A549 (cell line): ENCODE data around the gene ZNF365. TPM values are rescaled to one million over a fixed set of nuclear protein-coding genes. Genes with fewer than 3 reads are reported as not detected.
A peak's percentile ranks its signal among the peaks of the same experiment; 100 is the strongest.

ENCODE experiments used
- ATAC-seq, 2 experiments: fragments of 200-7000 bp in 1 of 2; fragments of >200 bp in 1 of 2; cut with Nextera tagmentation in 1 of 2; cut with Tn5 transposase in 1 of 2; 3 replicates each; pipeline versions ENCODE4 v1.8.0 to v1.9.1; 2018 to 2020; ENCODE audit warnings: mild to moderate bottlenecking in 1 of 2, moderate library complexity in 1 of 2
- CTCF ChIA-PET: fragments of 300-600 bp; sonication (Branson Sonifier 250); formaldehyde crosslinking; extraction: SDS; loops from one replicate; lab custom pipeline; 2021; ENCODE audit warnings: antibody characterized with exemption, inconsistent platforms; lab: Yijun Ruan, JAX
- POLR2A ChIA-PET: fragments of 350-600 bp; formaldehyde crosslinking; extraction: SDS; loops from one replicate; lab custom pipeline; 2021; ENCODE audit warnings: antibody characterized with exemption, inconsistent platforms; lab: Yijun Ruan, JAX
- DNase-seq, 2 experiments: peaks; one replicate each; pipeline versions ENCODE4 v3.0.0 to v3.0.0-alpha.2; 2011 to 2016; ENCODE audit warnings: low read depth in 1 of 2, low spot score in 1 of 2
- FAIRE-seq: peaks from 2 replicates; lab custom pipeline; 2011; peaks lifted over from hg19 to GRCh38; lab: Jason Lieb, UNC
- H3K27ac ChIP-seq, 2 experiments: fragments of >200 bp; sonication (Bioruptor Twin); formaldehyde crosslinking; 3 replicates each; pipeline ENCODE4 v1.5.1; 2016 to 2017
- H3K4me1 ChIP-seq: fragments of >200 bp; sonication (Bioruptor Twin); formaldehyde crosslinking; 3 replicates; pipeline ENCODE4 v1.6.1; 2016
- H3K4me2 ChIP-seq: fragments of >200 bp; sonication (Bioruptor Twin); formaldehyde crosslinking; 3 replicates; pipeline ENCODE4 v1.6.1; 2016
- H3K4me3 ChIP-seq: fragments of >200 bp; sonication (Bioruptor Twin); formaldehyde crosslinking; 3 replicates; pipeline ENCODE4 v1.5.1; 2016
- H3K9me3 ChIP-seq: fragments of >200 bp; sonication (Bioruptor Twin); formaldehyde crosslinking; 3 replicates; pipeline ENCODE4 v1.6.1; 2016
- CBX8 ChIP-seq: fragments of 200-600 bp; sonication (generic); IDR thresholded peaks from 2 replicates; pipeline ENCODE4 v1.6.1; 2016
- CEBPB ChIP-seq, 2 experiments: fragments of >200 bp in 1 of 2; sonication (Bioruptor Twin) in 1 of 2; formaldehyde crosslinking in 1 of 2; IDR thresholded peaks; 2 replicates each; pipeline ENCODE4 v1.6.1; 2012 to 2016
- CHD2 ChIP-seq: fragments of 150-350 bp; IDR thresholded peaks from 2 replicates; pipeline ENCODE4 v1.6.1; 2014; ENCODE audit warnings: low read length; ENCODE audit not compliant: partially characterized antibody
- CHD4 ChIP-seq: fragments of 200-600 bp; sonication (generic); IDR thresholded peaks from 2 replicates; pipeline ENCODE4 v1.6.1; 2016; ENCODE audit warnings: antibody characterized with exemption, mild to moderate bottlenecking, borderline replicate concordance
- EHF ChIP-seq: fragments of 250-450 bp; sonication (Bioruptor Pico); IDR thresholded peaks from 2 replicates; pipeline ENCODE4 v1.5.0; 2020; ENCODE audit warnings: mild to moderate bottlenecking
- EHMT2 ChIP-seq: fragments of 200-600 bp; sonication (generic); IDR thresholded peaks from 2 replicates; pipeline ENCODE4 v1.6.1; 2016; ENCODE audit warnings: antibody characterized with exemption, low read depth, mild to moderate bottlenecking, moderate library complexity
- EP300 ChIP-seq, 2 experiments: fragments of >200 bp; sonication (Bioruptor Twin); formaldehyde crosslinking; IDR thresholded peaks; 2 replicates in 1 of 2; 3 replicates in 1 of 2; pipeline ENCODE4 v1.6.1; 2016 to 2017
- FOSL2 ChIP-seq, 2 experiments: fragments of 450-650 bp in 1 of 2; fragments of >200 bp in 1 of 2; sonication (Bioruptor Twin) in 1 of 2; formaldehyde crosslinking; IDR thresholded peaks; 2 replicates each; pipeline versions ENCODE4 v1.5.0 to v1.6.1; 2016 to 2020; ENCODE audit warnings: mild to moderate bottlenecking in 1 of 2, moderate library complexity in 1 of 2
- GATA3 ChIP-seq: IDR thresholded peaks from 2 replicates; pipeline ENCODE4 v1.6.1; 2012; ENCODE audit warnings: borderline replicate concordance
- HOXB13 ChIP-seq: fragments of 250-450 bp; sonication (Bioruptor Pico); IDR thresholded peaks from 2 replicates; pipeline ENCODE4 v1.5.0; 2020; ENCODE audit warnings: low read depth, mild to moderate bottlenecking, moderate library complexity
- HOXB5 ChIP-seq: fragments of 250-450 bp; sonication (Bioruptor Pico); IDR thresholded peaks from 2 replicates; pipeline ENCODE4 v1.5.0; 2020; ENCODE audit warnings: mild to moderate bottlenecking, moderate library complexity
- JUN ChIP-seq, 2 experiments: fragments of >200 bp; sonication (Bioruptor Twin); formaldehyde crosslinking; IDR thresholded peaks; 2 replicates in 1 of 2; 3 replicates in 1 of 2; pipeline ENCODE4 v1.6.1; 2016 to 2017
- JUNB ChIP-seq: fragments of >200 bp; sonication (Bioruptor Twin); formaldehyde crosslinking; IDR thresholded peaks from 2 replicates; pipeline ENCODE4 v1.6.1; 2016
- MAFK ChIP-seq: fragments of 450-650 bp; IDR thresholded peaks from 2 replicates; pipeline ENCODE4 v1.6.1; 2014; ENCODE audit not compliant: partially characterized antibody
- NPAS2 ChIP-seq: fragments of 250-450 bp; sonication (Bioruptor Pico); IDR thresholded peaks from 2 replicates; pipeline ENCODE4 v1.8.0; 2022; ENCODE audit warnings: mild to moderate bottlenecking, moderate library complexity, borderline replicate concordance
- NR3C1 ChIP-seq: fragments of >200 bp; sonication (Bioruptor Twin); formaldehyde crosslinking; IDR thresholded peaks from 3 replicates; pipeline ENCODE4 v1.6.1; 2017
- PHF8 ChIP-seq: fragments of 200-600 bp; sonication (generic); IDR thresholded peaks from 2 replicates; pipeline ENCODE4 v1.6.1; 2016; ENCODE audit warnings: low read depth, mild to moderate bottlenecking, antibody characterized with exemption, moderate library complexity, borderline replicate concordance
- POLR2A ChIP-seq: IDR thresholded peaks from 2 replicates; pipeline ENCODE4 v1.6.1; 2012; ENCODE audit warnings: mild to moderate bottlenecking, low read length
- POLR2AphosphoS2 ChIP-seq: conservative IDR thresholded peaks from 2 replicates; pipeline ENCODE4 v1.6.1; 2012; ENCODE audit warnings: low read length, improper control_type of control experiment, inconsistent platforms
- RAD21 ChIP-seq, 2 experiments: fragments of >200 bp in 1 of 2; sonication (Bioruptor Twin) in 1 of 2; formaldehyde crosslinking in 1 of 2; IDR thresholded peaks in 1 of 2; conservative IDR thresholded peaks in 1 of 2; 2 replicates in 1 of 2; 3 replicates in 1 of 2; pipeline ENCODE4 v1.6.1; 2012 to 2018; ENCODE audit warnings: inconsistent platforms in 1 of 2
- RNF2 ChIP-seq: fragments of 200-600 bp; sonication (generic); IDR thresholded peaks from 2 replicates; pipeline ENCODE4 v1.6.1; 2016; ENCODE audit warnings: low read depth, mild to moderate bottlenecking, antibody characterized with exemption, moderate library complexity, borderline replicate concordance
- SMC3 ChIP-seq: fragments of >200 bp; sonication (Bioruptor Twin); formaldehyde crosslinking; IDR thresholded peaks from 3 replicates; pipeline ENCODE4 v1.6.1; 2018; ENCODE audit warnings: inconsistent platforms
- SREBF2 ChIP-seq: fragments of 450-650 bp; IDR thresholded peaks from 2 replicates; pipeline ENCODE4 v1.6.1; 2014; ENCODE audit warnings: mild to moderate bottlenecking, moderate library complexity
- TFCP2L1 ChIP-seq: fragments of 250-450 bp; sonication (Bioruptor Pico); IDR thresholded peaks from 2 replicates; pipeline ENCODE4 v1.5.0; 2021; ENCODE audit warnings: mild to moderate bottlenecking
- TP53 ChIP-seq: fragments of 250-450 bp; sonication (Bioruptor Pico); IDR thresholded peaks from 2 replicates; pipeline ENCODE4 v1.5.0; 2021; ENCODE audit warnings: mild to moderate bottlenecking, moderate library complexity
- WGBS: methylation state at CpG from one replicate; pipeline ENCODE4 v1.1.6; 2017; ENCODE audit errors: missing lambda C conversion rate; 5-methylcytosine and 5-hydroxymethylcytosine counted together
- polyA plus RNA-seq, 4 experiments: library from polyadenylated mRNA; depleted of rRNA in 3 of 4; stranded (reverse); fragments of >200 nt; fragmentation: RNase III in 1 of 4; extraction: RNeasy Plus Mini Kit Qiagen cat#74134 plus additional on column Dnase treatment in 1 of 4; gene quantifications; 2 replicates in 3 of 4; 3 replicates in 1 of 4; pipeline ENCODE4 v1.2.3, GENCODE V29; 2011 to 2017
- TF ChIP-seq, protein P1 (sequence below): fragments of 200-600 bp; sonication (generic); IDR thresholded peaks from 2 replicates; pipeline ENCODE4 v1.6.1; 2016; ENCODE audit warnings: antibody characterized with exemption, mild to moderate bottlenecking, moderate library complexity
- TF ChIP-seq, protein P2 (sequence below): IDR thresholded peaks from 2 replicates; pipeline ENCODE4 v1.6.1; 2012
- TF ChIP-seq, protein P3 (sequence below): fragments of 450-650 bp; IDR thresholded peaks from 2 replicates; pipeline ENCODE4 v1.6.1; 2014; ENCODE audit warnings: antibody characterized with exemption
- TF ChIP-seq, protein P4 (sequence below): fragments of >200 bp; sonication (Bioruptor Twin); formaldehyde crosslinking; IDR thresholded peaks from 3 replicates; pipeline ENCODE4 v1.6.1; 2016
- TF ChIP-seq, protein P5 (sequence below): fragments of 250-450 bp; sonication (Bioruptor Pico); IDR thresholded peaks from 2 replicates; pipeline ENCODE4 v1.5.0; 2021; ENCODE audit warnings: mild to moderate bottlenecking, moderate library complexity, borderline replicate concordance
- TF ChIP-seq, protein P6 (sequence below): fragments of >200 bp; sonication (Bioruptor Twin); formaldehyde crosslinking; IDR thresholded peaks from 3 replicates; pipeline ENCODE4 v1.5.1; 2016

ZNF365 gene
- polyA plus RNA-seq, 2 of the 4 experiments (the other 2 are of a cell fraction): 1.3 to 1.5 TPM

DNA sequence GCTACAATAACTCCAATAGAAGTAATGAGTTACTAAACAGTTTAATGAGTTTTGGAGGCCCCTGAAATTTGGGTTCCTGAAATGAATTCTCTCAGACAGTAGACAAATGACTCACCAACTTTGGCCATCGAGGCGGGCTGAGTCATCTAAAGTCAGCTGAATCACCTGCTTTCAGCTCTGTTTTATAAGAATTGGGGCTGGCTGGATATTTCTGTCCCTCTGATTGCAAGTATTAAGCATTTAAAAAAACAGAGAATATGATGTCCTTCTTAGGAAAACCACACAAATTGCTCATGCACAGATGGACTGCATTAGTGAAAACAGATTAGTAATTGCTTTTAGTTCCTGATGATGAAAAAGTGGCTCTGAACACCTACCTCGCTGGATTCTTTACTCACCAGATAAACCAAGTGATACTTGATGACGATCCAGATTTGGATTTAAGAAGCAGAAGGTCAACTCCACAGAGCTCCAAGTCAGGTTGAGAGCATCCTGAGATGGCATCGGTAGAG, 59.1 kb downstream of the ZNF365 start:
- CTCF ChIA-PET: interaction anchor here (0.6 to 1.3 kb wide), 4 partner anchors 153 to 1439 kb away, joined by 3 to 7 read pairs (median 3); no protein-coding TSS in a partner anchor
- H3K9me3 ChIP-seq: 0 out of 3 replicates have a peak, but pooled peaks cover 4% of the 10 kb centered on the region
- H3K4me1 ChIP-seq: peaks cover 26% of the 10 kb centered on the region
- POLR2A ChIA-PET: interaction anchor here (0.8 to 1.0 kb wide), 2 partner anchors 700 to 1197 kb away, joined by 3 to 6 read pairs; partner anchors contain the start of gene NRBF2
- peak overlapping the region; percentile 83 to 86 for H3K27ac ChIP-seq
- WGBS: 2% methylated on average over 5 of the region's 5 CpGs
- FAIRE-seq (no peak), DNase-seq (peak; percentile 76 to 80), ATAC-seq (peak; percentile 88 to 91)
- H3K4me3 ChIP-seq: no peak overlapping the region
- H3K4me2 ChIP-seq: peak overlapping the region; percentile 61
- no peak for TF ChIP-seq CHD2
- TF ChIP-seq, protein P1, sequence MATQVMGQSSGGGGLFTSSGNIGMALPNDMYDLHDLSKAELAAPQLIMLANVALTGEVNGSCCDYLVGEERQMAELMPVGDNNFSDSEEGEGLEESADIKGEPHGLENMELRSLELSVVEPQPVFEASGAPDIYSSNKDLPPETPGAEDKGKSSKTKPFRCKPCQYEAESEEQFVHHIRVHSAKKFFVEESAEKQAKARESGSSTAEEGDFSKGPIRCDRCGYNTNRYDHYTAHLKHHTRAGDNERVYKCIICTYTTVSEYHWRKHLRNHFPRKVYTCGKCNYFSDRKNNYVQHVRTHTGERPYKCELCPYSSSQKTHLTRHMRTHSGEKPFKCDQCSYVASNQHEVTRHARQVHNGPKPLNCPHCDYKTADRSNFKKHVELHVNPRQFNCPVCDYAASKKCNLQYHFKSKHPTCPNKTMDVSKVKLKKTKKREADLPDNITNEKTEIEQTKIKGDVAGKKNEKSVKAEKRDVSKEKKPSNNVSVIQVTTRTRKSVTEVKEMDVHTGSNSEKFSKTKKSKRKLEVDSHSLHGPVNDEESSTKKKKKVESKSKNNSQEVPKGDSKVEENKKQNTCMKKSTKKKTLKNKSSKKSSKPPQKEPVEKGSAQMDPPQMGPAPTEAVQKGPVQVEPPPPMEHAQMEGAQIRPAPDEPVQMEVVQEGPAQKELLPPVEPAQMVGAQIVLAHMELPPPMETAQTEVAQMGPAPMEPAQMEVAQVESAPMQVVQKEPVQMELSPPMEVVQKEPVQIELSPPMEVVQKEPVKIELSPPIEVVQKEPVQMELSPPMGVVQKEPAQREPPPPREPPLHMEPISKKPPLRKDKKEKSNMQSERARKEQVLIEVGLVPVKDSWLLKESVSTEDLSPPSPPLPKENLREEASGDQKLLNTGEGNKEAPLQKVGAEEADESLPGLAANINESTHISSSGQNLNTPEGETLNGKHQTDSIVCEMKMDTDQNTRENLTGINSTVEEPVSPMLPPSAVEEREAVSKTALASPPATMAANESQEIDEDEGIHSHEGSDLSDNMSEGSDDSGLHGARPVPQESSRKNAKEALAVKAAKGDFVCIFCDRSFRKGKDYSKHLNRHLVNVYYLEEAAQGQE: no peak
- no peak for TF ChIP-seq CHD4
- TF ChIP-seq EHMT2: no peak
- TF ChIP-seq RNF2: no peak
- TF ChIP-seq EHF (CRISPR knock-in tag): no peak
- peak; percentile 70 to 77; a peak in 4 of 5 replicates for TF ChIP-seq JUN (IDR thresholded peaks at IDR 0.05)
- peak; percentile 99 for TF ChIP-seq JUNB
- TF ChIP-seq CBX8: no peak
- TF ChIP-seq, protein P2, sequence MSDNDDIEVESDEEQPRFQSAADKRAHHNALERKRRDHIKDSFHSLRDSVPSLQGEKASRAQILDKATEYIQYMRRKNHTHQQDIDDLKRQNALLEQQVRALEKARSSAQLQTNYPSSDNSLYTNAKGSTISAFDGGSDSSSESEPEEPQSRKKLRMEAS: peak; percentile 30; the same call in 1 of the 2 replicates
- TF ChIP-seq PHF8: no peak
- TF ChIP-seq, protein P3, sequence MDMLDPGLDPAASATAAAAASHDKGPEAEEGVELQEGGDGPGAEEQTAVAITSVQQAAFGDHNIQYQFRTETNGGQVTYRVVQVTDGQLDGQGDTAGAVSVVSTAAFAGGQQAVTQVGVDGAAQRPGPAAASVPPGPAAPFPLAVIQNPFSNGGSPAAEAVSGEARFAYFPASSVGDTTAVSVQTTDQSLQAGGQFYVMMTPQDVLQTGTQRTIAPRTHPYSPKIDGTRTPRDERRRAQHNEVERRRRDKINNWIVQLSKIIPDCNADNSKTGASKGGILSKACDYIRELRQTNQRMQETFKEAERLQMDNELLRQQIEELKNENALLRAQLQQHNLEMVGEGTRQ: no peak
- TF ChIP-seq HOXB13 (CRISPR knock-in tag): no peak
- TF ChIP-seq HOXB5: no peak
- no peak for TF ChIP-seq NR3C1
- TF ChIP-seq SREBF2: no peak
- TF ChIP-seq, protein P4, sequence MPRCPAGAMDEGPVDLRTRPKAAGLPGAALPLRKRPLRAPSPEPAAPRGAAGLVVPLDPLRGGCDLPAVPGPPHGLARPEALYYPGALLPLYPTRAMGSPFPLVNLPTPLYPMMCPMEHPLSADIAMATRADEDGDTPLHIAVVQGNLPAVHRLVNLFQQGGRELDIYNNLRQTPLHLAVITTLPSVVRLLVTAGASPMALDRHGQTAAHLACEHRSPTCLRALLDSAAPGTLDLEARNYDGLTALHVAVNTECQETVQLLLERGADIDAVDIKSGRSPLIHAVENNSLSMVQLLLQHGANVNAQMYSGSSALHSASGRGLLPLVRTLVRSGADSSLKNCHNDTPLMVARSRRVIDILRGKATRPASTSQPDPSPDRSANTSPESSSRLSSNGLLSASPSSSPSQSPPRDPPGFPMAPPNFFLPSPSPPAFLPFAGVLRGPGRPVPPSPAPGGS: no peak
- no peak for TF ChIP-seq TFCP2L1 (CRISPR knock-in tag)
- no peak for TF ChIP-seq TP53 (CRISPR knock-in tag)
- peak; percentile 10 to 28; a peak in 2 of 5 replicates for TF ChIP-seq RAD21 (conservative IDR thresholded peaks at IDR 0.05 in 1 of 2, IDR thresholded peaks at IDR 0.05 in 1 of 2)
- peak in 1 of 2 experiments; percentile 29; a peak in 1 of 4 replicates for TF ChIP-seq CEBPB (IDR thresholded peaks at IDR 0.05)
- TF ChIP-seq POLR2AphosphoS2: no peak
- TF ChIP-seq, protein P5, sequence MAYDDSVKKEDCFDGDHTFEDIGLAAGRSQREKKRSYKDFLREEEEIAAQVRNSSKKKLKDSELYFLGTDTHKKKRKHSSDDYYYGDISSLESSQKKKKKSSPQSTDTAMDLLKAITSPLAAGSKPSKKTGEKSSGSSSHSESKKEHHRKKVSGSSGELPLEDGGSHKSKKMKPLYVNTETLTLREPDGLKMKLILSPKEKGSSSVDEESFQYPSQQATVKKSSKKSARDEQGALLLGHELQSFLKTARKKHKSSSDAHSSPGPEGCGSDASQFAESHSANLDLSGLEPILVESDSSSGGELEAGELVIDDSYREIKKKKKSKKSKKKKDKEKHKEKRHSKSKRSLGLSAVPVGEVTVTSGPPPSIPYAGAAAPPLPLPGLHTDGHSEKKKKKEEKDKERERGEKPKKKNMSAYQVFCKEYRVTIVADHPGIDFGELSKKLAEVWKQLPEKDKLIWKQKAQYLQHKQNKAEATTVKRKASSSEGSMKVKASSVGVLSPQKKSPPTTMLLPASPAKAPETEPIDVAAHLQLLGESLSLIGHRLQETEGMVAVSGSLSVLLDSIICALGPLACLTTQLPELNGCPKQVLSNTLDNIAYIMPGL (CRISPR knock-in tag): no peak
- no peak for TF ChIP-seq POLR2A
- 0 out of 3 replicates have a peak, but pooled peaks have one; percentile 17 for TF ChIP-seq SMC3
- peak; percentile 67 for TF ChIP-seq MAFK
- TF ChIP-seq, protein P6, sequence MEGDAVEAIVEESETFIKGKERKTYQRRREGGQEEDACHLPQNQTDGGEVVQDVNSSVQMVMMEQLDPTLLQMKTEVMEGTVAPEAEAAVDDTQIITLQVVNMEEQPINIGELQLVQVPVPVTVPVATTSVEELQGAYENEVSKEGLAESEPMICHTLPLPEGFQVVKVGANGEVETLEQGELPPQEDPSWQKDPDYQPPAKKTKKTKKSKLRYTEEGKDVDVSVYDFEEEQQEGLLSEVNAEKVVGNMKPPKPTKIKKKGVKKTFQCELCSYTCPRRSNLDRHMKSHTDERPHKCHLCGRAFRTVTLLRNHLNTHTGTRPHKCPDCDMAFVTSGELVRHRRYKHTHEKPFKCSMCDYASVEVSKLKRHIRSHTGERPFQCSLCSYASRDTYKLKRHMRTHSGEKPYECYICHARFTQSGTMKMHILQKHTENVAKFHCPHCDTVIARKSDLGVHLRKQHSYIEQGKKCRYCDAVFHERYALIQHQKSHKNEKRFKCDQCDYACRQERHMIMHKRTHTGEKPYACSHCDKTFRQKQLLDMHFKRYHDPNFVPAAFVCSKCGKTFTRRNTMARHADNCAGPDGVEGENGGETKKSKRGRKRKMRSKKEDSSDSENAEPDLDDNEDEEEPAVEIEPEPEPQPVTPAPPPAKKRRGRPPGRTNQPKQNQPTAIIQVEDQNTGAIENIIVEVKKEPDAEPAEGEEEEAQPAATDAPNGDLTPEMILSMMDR: no peak
- TF ChIP-seq EP300 (IDR thresholded peaks at IDR 0.05): peak; percentile 23 to 58; a peak in 1 of 5 replicates
- peak; percentile 99 for TF ChIP-seq FOSL2 (IDR thresholded peaks at IDR 0.05)
- peak; percentile 96 for TF ChIP-seq FOSL2 (CRISPR knock-in tag; IDR thresholded peaks at IDR 0.05)
- TF ChIP-seq GATA3: peak; percentile 73; the same call in 1 of the 2 replicates
- TF ChIP-seq NPAS2: no peak
